HepG2 (cell line): ENCODE measurements around the gene PLCD4. TPM values are rescaled to one million over a fixed set of nuclear protein-coding genes. Genes with fewer than 3 reads are reported as not detected.

Experiments used
- ATAC-seq: fragments of 200-7000 bp; cut with Tn5 transposase; 3 replicates; pipeline ENCODE4 v1.9.1; 2020; ENCODE audit warnings: mild to moderate bottlenecking, moderate library complexity
- BruUV-seq: library from RNA; stranded (reverse); fragments of 400-500 nt; replicated peaks from 2 replicates; lab custom pipeline; 2021; lab: Mats Ljungman, UMichigan
- CTCF ChIA-PET: fragments of 300-600 bp; formaldehyde crosslinking; extraction: SDS; loops from one replicate; lab custom pipeline; 2021; ENCODE audit warnings: low total read pairs, inconsistent platforms, low intra/inter-chr PET ratio; lab: Yijun Ruan, JAX
- POLR2A ChIA-PET: fragments of 350-600 bp; sonication (Branson Sonifier 250); formaldehyde crosslinking; loops from one replicate; lab custom pipeline; 2020; ENCODE audit warnings: antibody characterized with exemption, inconsistent platforms; lab: Yijun Ruan, JAX
- DNase-seq: peaks from one replicate; pipeline ENCODE4 v3.0.0-alpha.2; 2015; ENCODE audit warnings: low spot score
- FAIRE-seq: peaks from 3 replicates; lab custom pipeline; 2011; peaks lifted over from hg19 to GRCh38; lab: Jason Lieb, UNC
- H2AFZ ChIP-seq: one replicate; pipeline ENCODE4 v1.6.1; 2011; ENCODE audit warnings: low read length, inconsistent platforms
- H3K27ac ChIP-seq: fragments of 300-600 bp; 3 replicates; pipeline ENCODE4 v1.8.0; 2011; ENCODE audit warnings: mixed run types, mild to moderate bottlenecking, mixed read lengths, low read length, inconsistent platforms; ENCODE audit not compliant: insufficient read depth; ENCODE audit errors: extremely low read length
- H3K27me3 ChIP-seq, 2 experiments: fragments of 200-600 bp in 1 of 2; 2 replicates in 1 of 2; 3 replicates in 1 of 2; pipeline versions ENCODE4 v1.6.0 to v1.8.0; 2011; ENCODE audit warnings: low read length in 2 of 2, mild to moderate bottlenecking in 2 of 2, moderate library complexity in 2 of 2, inconsistent platforms in 1 of 2; ENCODE audit not compliant: insufficient read depth in 2 of 2, control insufficient read depth in 1 of 2
- H3K36me3 ChIP-seq, 2 experiments: fragments of 200-600 bp in 1 of 2; replicated peaks in 1 of 2; 2 replicates in 1 of 2; 3 replicates in 1 of 2; pipeline versions ENCODE4 v1.5.1 to v1.8.0; 2011; ENCODE audit warnings: low read length in 2 of 2, inconsistent platforms in 1 of 2; ENCODE audit not compliant: insufficient read depth in 2 of 2, control insufficient read depth in 1 of 2
- H3K4me1 ChIP-seq: 2 replicates; pipeline ENCODE4 v1.5.1; 2012; ENCODE audit warnings: low read length, inconsistent platforms; ENCODE audit not compliant: insufficient read depth
- H3K4me2 ChIP-seq: 2 replicates; pipeline ENCODE4 v1.6.0; 2011; ENCODE audit warnings: low read depth, low read length, inconsistent platforms
- H3K4me3 ChIP-seq, 3 experiments: fragments of 200-600 bp in 1 of 3; sonication (generic), shearing (Covaris generic) in 1 of 3; replicated peaks in 1 of 3; 2 replicates each; pipeline ENCODE4 v1.5.1; 2011 to 2016; ENCODE audit warnings: low read length in 3 of 3, inconsistent platforms in 2 of 3, low read depth in 2 of 3, mild to moderate bottlenecking in 2 of 3, control low read depth in 1 of 3, mixed read lengths in 1 of 3; ENCODE audit not compliant: insufficient read depth in 1 of 3
- H3K79me2 ChIP-seq: one replicate; pipeline ENCODE4 v1.6.1; 2011; ENCODE audit warnings: low read length, inconsistent platforms; ENCODE audit not compliant: insufficient read depth
- H3K9ac ChIP-seq: 2 replicates; pipeline ENCODE4 v1.6.0; 2011; ENCODE audit warnings: mild to moderate bottlenecking, low read depth, low read length, inconsistent platforms; ENCODE audit not compliant: insufficient read depth
- H3K9me3 ChIP-seq: 2 replicates; pipeline ENCODE4 v1.5.1; 2012; ENCODE audit warnings: mild to moderate bottlenecking, low read length
- H4K20me1 ChIP-seq: 2 replicates; pipeline ENCODE4 v1.6.0; 2011; ENCODE audit warnings: inconsistent platforms, mild to moderate bottlenecking, low read length, moderate library complexity; ENCODE audit not compliant: insufficient read depth
- ARNT2 ChIP-seq: sonication (generic); formaldehyde crosslinking; IDR thresholded peaks from 2 replicates; pipeline ENCODE4 v1.8.0; 2022; ENCODE audit warnings: mild to moderate bottlenecking, low read depth, missing genetic modification reagents, moderate library complexity
- GFI1 ChIP-seq: sonication (generic); formaldehyde crosslinking; IDR thresholded peaks from 2 replicates; pipeline ENCODE4 v1.5.0; 2020; ENCODE audit warnings: missing genetic modification reagents, mild to moderate bottlenecking, borderline replicate concordance
- HOXA5 ChIP-seq: sonication (generic); formaldehyde crosslinking; IDR thresholded peaks from 2 replicates; pipeline ENCODE4 v1.4.0; 2020; ENCODE audit warnings: missing genetic modification reagents
- IKZF4 ChIP-seq: sonication (generic); formaldehyde crosslinking; IDR thresholded peaks from 2 replicates; pipeline ENCODE4 v1.5.1; 2020; ENCODE audit warnings: borderline replicate concordance, mild to moderate bottlenecking, low read depth, missing genetic modification reagents; ENCODE audit errors: not compliant biosample characterization
- NONO ChIP-seq, 2 experiments: fragments of 450-650 bp in 1 of 2; sonication (generic) in 1 of 2; formaldehyde crosslinking in 1 of 2; IDR thresholded peaks in 1 of 2; conservative IDR thresholded peaks in 1 of 2; 2 replicates each; pipeline versions ENCODE4 v1.6.1 to v1.8.0; 2017 to 2022; ENCODE audit warnings: mild to moderate bottlenecking in 1 of 2, missing genetic modification reagents in 1 of 2, moderate library complexity in 1 of 2
- RFX3 ChIP-seq: IDR thresholded peaks from 2 replicates; pipeline ENCODE4 v1.6.1; 2016; ENCODE audit warnings: missing biosample characterization, missing genetic modification reagents
- SMARCC2 ChIP-seq: fragments of 450-650 bp; IDR thresholded peaks from 2 replicates; pipeline ENCODE4 v1.6.1; 2017; ENCODE audit warnings: antibody characterized with exemption, mild to moderate bottlenecking
- ZNF12 ChIP-seq: sonication (generic); formaldehyde crosslinking; IDR thresholded peaks from 2 replicates; pipeline ENCODE4 v1.5.0; 2020; ENCODE audit warnings: missing genetic modification reagents
- ZNF30 ChIP-seq: sonication (generic); formaldehyde crosslinking; IDR thresholded peaks from 2 replicates; pipeline ENCODE4 v1.5.0; 2020; ENCODE audit warnings: mild to moderate bottlenecking, missing genetic modification reagents
- ZNF543 ChIP-seq: sonication (generic); formaldehyde crosslinking; IDR thresholded peaks from 2 replicates; pipeline ENCODE4 v1.4.0; 2020; ENCODE audit warnings: mild to moderate bottlenecking, missing genetic modification reagents
- ZSCAN9 ChIP-seq: IDR thresholded peaks from 2 replicates; pipeline ENCODE4 v1.6.1; 2016; ENCODE audit warnings: borderline replicate concordance
- WGBS: methylation state at CpG from one replicate; pipeline ENCODE4 v1.1.6; 2017; ENCODE audit warnings: low lambda C conversion rate; 5-methylcytosine and 5-hydroxymethylcytosine counted together
- in situ Hi-C: cut with HindIII; loops from 2 replicates; pipeline ENCODE4 v1.10.0; 2017; ENCODE audit warnings: low pct_unique_long_range_greater_than_20kb; ENCODE audit not compliant: extremely low pct_ligation_motif_present
- intact Hi-C: fragments of 100-400 bp; cut with micrococcal nuclease; formaldehyde crosslinking; loops from one replicate; pipeline ENCODE4 v1.10.0; 2022; ENCODE audit not compliant: unreplicated experiment
- polyA plus RNA-seq, 8 experiments: library from polyadenylated mRNA; depleted of rRNA in 3 of 8; stranded (reverse) in 7 of 8; unstranded in 1 of 8; fragments of >200 nt; fragmentation: Illumina TruSeq in 4 of 8; extraction: Trizol in 4 of 8; gene quantifications; 2 replicates each; pipeline versions ENCODE4 v1.2.1 to v1.2.3, GENCODE V29; 2011 to 2016; ENCODE audit warnings: low read depth in 4 of 8, missing spikeins in 1 of 8, mixed read lengths in 1 of 8; ENCODE audit not compliant: insufficient read depth in 1 of 8
- total RNA-seq, 5 experiments: library from RNA; depleted of rRNA; stranded (reverse); fragments of >200 nt; fragmentation: Illumina TruSeq; extraction: Trizol; gene quantifications; 2 replicates each; pipeline ENCODE4 v1.2.3, GENCODE V29; 2016; ENCODE audit warnings: low read depth in 1 of 5
- TF ChIP-seq, protein P1 (sequence below): sonication (generic); formaldehyde crosslinking; IDR thresholded peaks from 2 replicates; pipeline ENCODE4 v1.5.0; 2020; ENCODE audit warnings: missing genetic modification reagents
- TF ChIP-seq, protein P2 (sequence below): sonication (generic); formaldehyde crosslinking; conservative IDR thresholded peaks from 2 replicates; pipeline ENCODE4 v1.5.0; 2020; ENCODE audit warnings: missing genetic modification reagents
- TF ChIP-seq, protein P3 (sequence below): sonication (generic); formaldehyde crosslinking; IDR thresholded peaks from 2 replicates; pipeline ENCODE4 v1.8.0; 2022; ENCODE audit warnings: mild to moderate bottlenecking, missing genetic modification reagents; ENCODE audit not compliant: insufficient replicate concordance
- TF ChIP-seq, protein P4 (sequence below), 2 experiments: fragments of 450-650 bp in 1 of 2; sonication (generic) in 1 of 2; formaldehyde crosslinking; IDR thresholded peaks; 2 replicates each; pipeline versions ENCODE4 v1.5.0 to v1.8.0; 2020 to 2022; ENCODE audit warnings: mild to moderate bottlenecking in 1 of 2, missing genetic modification reagents in 1 of 2

PLCD4 gene
- total and polyA plus RNA-seq, 2 of the 13 experiments (the other 11 are each of a cell fraction or from before 2014, with no cell fraction given) = 0.26 TPM; not detected in 1

DNA sequence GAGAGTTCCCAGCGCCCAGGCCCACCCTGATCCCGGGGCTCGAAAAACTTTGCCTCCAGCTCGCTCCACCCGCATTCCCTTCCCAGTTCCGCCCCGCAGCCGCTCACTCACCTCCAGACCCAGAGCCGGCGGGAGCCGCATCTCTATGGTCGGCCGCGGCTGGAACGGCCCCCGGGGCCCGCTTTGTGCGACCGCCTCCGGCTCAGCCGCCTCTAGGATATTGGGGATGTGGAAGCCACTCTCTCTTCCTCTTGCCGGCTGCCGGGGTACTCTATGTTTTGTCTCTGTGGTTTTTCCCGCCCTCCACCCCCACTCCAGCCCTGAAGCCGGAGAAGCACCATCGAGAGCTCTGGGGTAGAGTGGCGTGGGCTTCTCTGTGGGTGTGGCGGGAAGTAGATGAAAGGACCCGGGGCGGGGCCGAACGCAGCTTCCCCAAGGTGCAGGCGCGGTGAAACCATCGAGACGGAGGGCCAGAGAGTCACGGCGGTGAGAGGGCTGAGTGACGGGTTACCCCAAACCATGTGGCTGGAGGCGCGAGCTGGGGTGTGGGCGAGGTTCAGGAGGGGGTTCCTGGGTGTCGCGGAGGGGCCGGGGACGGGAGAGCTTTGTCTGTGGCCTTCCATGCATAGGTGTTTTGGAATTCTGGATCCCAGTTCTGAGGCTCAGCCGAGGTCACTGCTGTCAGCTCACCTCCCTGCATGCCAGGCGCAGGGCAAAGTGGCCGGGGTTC lies 51.7 kb downstream of the PLCD4 start, which contains the start of the genes BCS1L and ZNF142:
TSS of gene BCS1L (plus strand) at position 426 of the 730 bp plus-strand sequence. CDS start 1,305 bp downstream, outside the sequence.
TSS of gene ZNF142 (minus strand) at position 366 of the 730 bp plus-strand sequence. CDS start 3,194 bp downstream, outside the sequence.
- Histone ChIP-seq H3K4me2 (peak within 1 kb of the TSS; percentile 95), H3K27ac (peak within 1 kb of the TSS; percentile 59), H3K9me3 (no peaks in the 10 kb centered on the region), H3K4me1 (peaks cover 24% of the 10 kb centered on the region), H3K27me3 (no peaks in the 10 kb centered on the region; a peak in 1 of 5 replicates), H3K36me3 (peaks cover 24 to 60% of the 10 kb centered on the region in 2 experiments), H3K4me3 (peak within 1 kb of the TSS; percentile 78 to 92 (median 80)), H3K9ac (peak within 1 kb of the TSS; percentile 73), H3K79me2 (peaks cover 20% of the 10 kb centered on the region), H2AFZ (peak within 1 kb of the TSS; percentile 79), H4K20me1 (no peaks in the 10 kb centered on the region)
- peak; percentile 96 for ATAC-seq
- intact Hi-C loops = loop anchor here (1.0 to 2.0 kb wide), 4 partner anchors 28 to 147 kb away; partner anchors contain the start of genes CNOT9, CYP27A1 and USP37
- in situ Hi-C loops = no loop called here
- DNase-seq = peak; percentile 89
- no TSS peak for BruUV-seq
- 1% methylated on average over 37 of the region's 49 CpGs for WGBS
- peak; percentile 95 for FAIRE-seq
- ChIA-PET POLR2A (interaction anchor here (0.6 to 5.8 kb wide), 27 partner anchors 9 to 728 kb away, joined by 3 to 130 read pairs (median 5); partner anchors contain the start of genes AAMP, CNPPD1, CTDSP1 and CYP27A1), CTCF (interaction anchor here (1.2 to 3.2 kb wide), 2 partner anchors 28 to 189 kb away, joined by 4 to 41 read pairs; no protein-coding TSS in a partner anchor)
- TF ChIP-seq, protein P1, sequence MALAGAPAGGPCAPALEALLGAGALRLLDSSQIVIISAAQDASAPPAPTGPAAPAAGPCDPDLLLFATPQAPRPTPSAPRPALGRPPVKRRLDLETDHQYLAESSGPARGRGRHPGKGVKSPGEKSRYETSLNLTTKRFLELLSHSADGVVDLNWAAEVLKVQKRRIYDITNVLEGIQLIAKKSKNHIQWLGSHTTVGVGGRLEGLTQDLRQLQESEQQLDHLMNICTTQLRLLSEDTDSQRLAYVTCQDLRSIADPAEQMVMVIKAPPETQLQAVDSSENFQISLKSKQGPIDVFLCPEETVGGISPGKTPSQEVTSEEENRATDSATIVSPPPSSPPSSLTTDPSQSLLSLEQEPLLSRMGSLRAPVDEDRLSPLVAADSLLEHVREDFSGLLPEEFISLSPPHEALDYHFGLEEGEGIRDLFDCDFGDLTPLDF (CRISPR knock-in tag) = peak; percentile 79
- TF ChIP-seq ZSCAN9 = peak; percentile 83
- peak; percentile 73 for TF ChIP-seq HOXA5 (CRISPR knock-in tag)
- peak; percentile 34 for TF ChIP-seq ZNF30
- peak; percentile 36; the same call in 1 of the 2 replicates for TF ChIP-seq ARNT2 (CRISPR knock-in tag)
- TF ChIP-seq GFI1 = peak; percentile 36; the same call in 1 of the 2 replicates
- TF ChIP-seq, protein P2, sequence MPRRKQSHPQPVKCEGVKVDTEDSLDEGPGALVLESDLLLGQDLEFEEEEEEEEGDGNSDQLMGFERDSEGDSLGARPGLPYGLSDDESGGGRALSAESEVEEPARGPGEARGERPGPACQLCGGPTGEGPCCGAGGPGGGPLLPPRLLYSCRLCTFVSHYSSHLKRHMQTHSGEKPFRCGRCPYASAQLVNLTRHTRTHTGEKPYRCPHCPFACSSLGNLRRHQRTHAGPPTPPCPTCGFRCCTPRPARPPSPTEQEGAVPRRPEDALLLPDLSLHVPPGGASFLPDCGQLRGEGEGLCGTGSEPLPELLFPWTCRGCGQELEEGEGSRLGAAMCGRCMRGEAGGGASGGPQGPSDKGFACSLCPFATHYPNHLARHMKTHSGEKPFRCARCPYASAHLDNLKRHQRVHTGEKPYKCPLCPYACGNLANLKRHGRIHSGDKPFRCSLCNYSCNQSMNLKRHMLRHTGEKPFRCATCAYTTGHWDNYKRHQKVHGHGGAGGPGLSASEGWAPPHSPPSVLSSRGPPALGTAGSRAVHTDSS (CRISPR knock-in tag) = no peak
- no peak; the same call in 1 of the 2 replicates for TF ChIP-seq ZNF12
- TF ChIP-seq, protein P3, sequence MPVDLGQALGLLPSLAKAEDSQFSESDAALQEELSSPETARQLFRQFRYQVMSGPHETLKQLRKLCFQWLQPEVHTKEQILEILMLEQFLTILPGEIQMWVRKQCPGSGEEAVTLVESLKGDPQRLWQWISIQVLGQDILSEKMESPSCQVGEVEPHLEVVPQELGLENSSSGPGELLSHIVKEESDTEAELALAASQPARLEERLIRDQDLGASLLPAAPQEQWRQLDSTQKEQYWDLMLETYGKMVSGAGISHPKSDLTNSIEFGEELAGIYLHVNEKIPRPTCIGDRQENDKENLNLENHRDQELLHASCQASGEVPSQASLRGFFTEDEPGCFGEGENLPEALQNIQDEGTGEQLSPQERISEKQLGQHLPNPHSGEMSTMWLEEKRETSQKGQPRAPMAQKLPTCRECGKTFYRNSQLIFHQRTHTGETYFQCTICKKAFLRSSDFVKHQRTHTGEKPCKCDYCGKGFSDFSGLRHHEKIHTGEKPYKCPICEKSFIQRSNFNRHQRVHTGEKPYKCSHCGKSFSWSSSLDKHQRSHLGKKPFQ (CRISPR knock-in tag) = peak; percentile 86
- no peak for TF ChIP-seq NONO (IDR thresholded peaks at IDR 0.05)
- TF ChIP-seq NONO (CRISPR knock-in tag; conservative IDR thresholded peaks at IDR 0.05) = peak; percentile 82
- TF ChIP-seq RFX3 (CRISPR knock-in tag) = no peak
- 0 out of 2 replicates have a peak, but pooled peaks have one; percentile 57 for TF ChIP-seq ZNF543 (CRISPR knock-in tag)
- TF ChIP-seq, protein P4, sequence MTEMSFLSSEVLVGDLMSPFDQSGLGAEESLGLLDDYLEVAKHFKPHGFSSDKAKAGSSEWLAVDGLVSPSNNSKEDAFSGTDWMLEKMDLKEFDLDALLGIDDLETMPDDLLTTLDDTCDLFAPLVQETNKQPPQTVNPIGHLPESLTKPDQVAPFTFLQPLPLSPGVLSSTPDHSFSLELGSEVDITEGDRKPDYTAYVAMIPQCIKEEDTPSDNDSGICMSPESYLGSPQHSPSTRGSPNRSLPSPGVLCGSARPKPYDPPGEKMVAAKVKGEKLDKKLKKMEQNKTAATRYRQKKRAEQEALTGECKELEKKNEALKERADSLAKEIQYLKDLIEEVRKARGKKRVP (CRISPR knock-in tag; IDR thresholded peaks at IDR 0.05) = no peak
- TF ChIP-seq IKZF4 = peak; percentile 43
- TF ChIP-seq SMARCC2 = no peak
